HG03280 (cell line): ENCODE results near the gene TPCN2.

Experiments used
- ATAC-seq: cut with Tn5 transposase; IDR thresholded peaks from one replicate; pipeline ENCODE4 v1.9.1; 2021; ENCODE audit warnings: mild to moderate bottlenecking, moderate library complexity; ENCODE audit not compliant: unreplicated experiment

Gene TPCN2

GRCh38 chr11:69035946-69036340 is 12.8 kb upstream of the TPCN2 start:
- ATAC-seq: no peak

- no peak for ATAC-seq
Observed at GRCh38 chr11:69037074-69037473, 11.7 kb upstream of the TPCN2 start.

GRCh38 chr11:69037544-69037943 is 11.2 kb upstream of the TPCN2 start:
- ATAC-seq: no peak

GRCh38 chr11:69039501-69039900 is 9.2 kb upstream of the TPCN2 start:
- no peak for ATAC-seq

- ATAC-seq: no peak
Observed at GRCh38 chr11:69040051-69040450, 8.7 kb upstream of the TPCN2 start.

GRCh38 chr11:69040581-69041260 is 8.0 kb upstream of the TPCN2 start:
- ATAC-seq: no peak

GRCh38 chr11:69041516-69041915 is 7.2 kb upstream of the TPCN2 start:
- ATAC-seq: no peak

GRCh38 chr11:69044111-69045013 is 4.4 kb upstream of the TPCN2 start:
- no peak for ATAC-seq

- peak; percentile 8 for ATAC-seq
Observed at GRCh38 chr11:69048031-69048693, 570 bp upstream of the TPCN2 start.

- ATAC-seq: no peak
Observed at GRCh38 chr11:69049490-69049867, 747 bp downstream of the TPCN2 start.

- ATAC-seq: no peak
Observed at GRCh38 chr11:69050592-69051380, 2.1 kb downstream of the TPCN2 start.

- no peak for ATAC-seq
Observed at GRCh38 chr11:69051381-69052342, 2.9 kb downstream of the TPCN2 start.

GRCh38 chr11:69052343-69053168 is 3.8 kb downstream of the TPCN2 start:
- ATAC-seq: no peak

GRCh38 chr11:69053169-69053477 is 4.4 kb downstream of the TPCN2 start:
- no peak for ATAC-seq

GRCh38 chr11:69053546-69054396 is 5.0 kb downstream of the TPCN2 start:
- ATAC-seq: no peak

GRCh38 chr11:69054397-69055211 is 5.9 kb downstream of the TPCN2 start:
- no peak for ATAC-seq

GRCh38 chr11:69055212-69055586 is 6.5 kb downstream of the TPCN2 start:
- no peak for ATAC-seq
